ENCODE measurements around the gene ERAS.

Gene ERAS

DNA sequence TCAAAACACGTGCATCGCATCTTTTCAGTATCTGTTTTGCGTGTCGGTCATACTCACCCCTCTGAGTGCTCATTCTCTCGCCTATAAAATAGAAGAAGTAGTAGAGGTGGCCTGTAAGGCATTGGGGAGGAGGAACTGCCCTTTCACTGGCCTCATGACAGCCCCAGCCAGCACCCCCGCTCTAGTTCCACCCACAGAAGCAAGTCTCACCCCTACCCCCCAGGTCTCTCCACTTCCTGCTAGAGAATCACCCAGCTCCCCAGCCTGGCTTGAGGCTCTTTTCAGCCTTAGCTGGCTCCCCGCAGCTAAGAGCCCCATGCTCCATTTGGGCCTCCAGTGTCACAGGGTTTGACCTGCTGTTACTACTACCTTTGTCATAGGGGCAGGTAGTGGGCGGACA lies 12.7 kb upstream of the ERAS start:
- no peak for DNase-seq (ENCODE audit: extremely low read depth, insufficient read length)
- Histone ChIP-seq H3K27me3 (replicated peaks; ENCODE audit: control insufficient read depth, insufficient read depth, low read length) (no peaks in the 10 kb centered on the region), H3K36me3 (ENCODE audit: control insufficient read depth, insufficient read depth, low read length) (no peaks in the 10 kb centered on the region; the same call in 1 of the 2 replicates), H3K4me3 (replicated peaks; ENCODE audit: low read depth, low read length) (no peak overlapping the region)
- TF ChIP-seq, protein P1, sequence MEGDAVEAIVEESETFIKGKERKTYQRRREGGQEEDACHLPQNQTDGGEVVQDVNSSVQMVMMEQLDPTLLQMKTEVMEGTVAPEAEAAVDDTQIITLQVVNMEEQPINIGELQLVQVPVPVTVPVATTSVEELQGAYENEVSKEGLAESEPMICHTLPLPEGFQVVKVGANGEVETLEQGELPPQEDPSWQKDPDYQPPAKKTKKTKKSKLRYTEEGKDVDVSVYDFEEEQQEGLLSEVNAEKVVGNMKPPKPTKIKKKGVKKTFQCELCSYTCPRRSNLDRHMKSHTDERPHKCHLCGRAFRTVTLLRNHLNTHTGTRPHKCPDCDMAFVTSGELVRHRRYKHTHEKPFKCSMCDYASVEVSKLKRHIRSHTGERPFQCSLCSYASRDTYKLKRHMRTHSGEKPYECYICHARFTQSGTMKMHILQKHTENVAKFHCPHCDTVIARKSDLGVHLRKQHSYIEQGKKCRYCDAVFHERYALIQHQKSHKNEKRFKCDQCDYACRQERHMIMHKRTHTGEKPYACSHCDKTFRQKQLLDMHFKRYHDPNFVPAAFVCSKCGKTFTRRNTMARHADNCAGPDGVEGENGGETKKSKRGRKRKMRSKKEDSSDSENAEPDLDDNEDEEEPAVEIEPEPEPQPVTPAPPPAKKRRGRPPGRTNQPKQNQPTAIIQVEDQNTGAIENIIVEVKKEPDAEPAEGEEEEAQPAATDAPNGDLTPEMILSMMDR (IDR thresholded peaks at IDR 0.05; ENCODE audit: insufficient read depth, low read length, poor library complexity, severe bottlenecking): no peak

DNA sequence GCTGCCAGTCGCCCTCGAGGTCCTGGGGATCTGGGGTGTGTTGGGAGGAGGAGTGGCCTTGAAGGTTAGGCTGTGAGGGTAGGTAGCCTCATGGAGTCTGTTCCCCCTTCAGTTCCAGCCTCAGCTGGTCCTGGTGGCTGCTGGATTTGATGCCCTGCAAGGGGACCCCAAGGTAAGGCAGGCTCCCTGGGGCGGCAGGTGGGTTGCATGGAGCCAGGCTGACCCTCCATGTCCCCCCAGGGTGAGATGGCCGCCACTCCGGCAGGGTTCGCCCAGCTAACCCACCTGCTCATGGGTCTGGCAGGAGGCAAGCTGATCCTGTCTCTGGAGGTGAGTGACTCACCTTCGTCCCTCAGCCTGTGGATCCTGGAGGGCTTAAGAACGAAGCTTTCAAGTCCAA lies 11.6 kb upstream of the ERAS start:
- Histone ChIP-seq H3K4me3 (replicated peaks; ENCODE audit: low read depth, low read length) (no peak overlapping the region), H3K27me3 (replicated peaks; ENCODE audit: control insufficient read depth, insufficient read depth, low read length) (no peaks in the 10 kb centered on the region), H3K36me3 (ENCODE audit: control insufficient read depth, insufficient read depth, low read length) (no peaks in the 10 kb centered on the region; the same call in 1 of the 2 replicates)
- TF ChIP-seq, protein P1 (IDR thresholded peaks at IDR 0.05; ENCODE audit: insufficient read depth, low read length, poor library complexity, severe bottlenecking): no peak
- no peak for DNase-seq (ENCODE audit: extremely low read depth, insufficient read length)

GRCh38 chrX:48815266-48815665 lies 11.0 kb upstream of the ERAS start:
- no peak for DNase-seq (ENCODE audit: extremely low read depth, insufficient read length)
- Histone ChIP-seq H3K4me3 (replicated peaks; ENCODE audit: low read depth, low read length) (no peak overlapping the region), H3K27me3 (replicated peaks; ENCODE audit: control insufficient read depth, insufficient read depth, low read length) (no peaks in the 10 kb centered on the region), H3K36me3 (ENCODE audit: control insufficient read depth, insufficient read depth, low read length) (no peaks in the 10 kb centered on the region; the same call in 1 of the 2 replicates)
- TF ChIP-seq, protein P1 (IDR thresholded peaks at IDR 0.05; ENCODE audit: insufficient read depth, low read length, poor library complexity, severe bottlenecking): no peak

- TF ChIP-seq, protein P1 (IDR thresholded peaks at IDR 0.05; ENCODE audit: insufficient read depth, low read length, poor library complexity, severe bottlenecking): no peak
- H3K36me3 ChIP-seq (ENCODE audit: control insufficient read depth, insufficient read depth, low read length): no peaks in the 10 kb centered on the region; the same call in 1 of the 2 replicates
- no peak for DNase-seq (ENCODE audit: extremely low read depth, insufficient read length)
- no peak overlapping the region for H3K4me3 ChIP-seq (replicated peaks; ENCODE audit: low read depth, low read length)
- no peaks in the 10 kb centered on the region for H3K27me3 ChIP-seq (replicated peaks; ENCODE audit: control insufficient read depth, insufficient read depth, low read length)
These were observed 10.1 kb upstream of the ERAS start for GRCh38 chrX:48816014-48816810.

DNA sequence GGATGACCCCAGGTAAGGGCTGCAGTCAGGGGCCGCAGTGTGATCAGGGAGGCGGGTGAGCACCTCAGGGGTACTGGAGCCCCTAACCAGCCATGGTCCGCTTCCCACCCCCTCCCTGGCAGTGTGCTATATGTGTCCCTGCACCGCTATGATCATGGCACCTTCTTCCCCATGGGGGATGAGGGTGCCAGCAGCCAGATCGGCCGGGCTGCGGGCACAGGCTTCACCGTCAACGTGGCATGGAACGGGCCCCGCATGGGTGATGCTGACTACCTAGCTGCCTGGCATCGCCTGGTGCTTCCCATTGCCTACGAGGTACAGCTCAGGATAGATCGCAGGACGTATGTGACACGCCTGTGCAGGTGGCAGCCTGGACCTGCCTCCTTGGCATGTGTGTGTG lies 8.2 kb upstream of the ERAS start:
- TF ChIP-seq, protein P1 (IDR thresholded peaks at IDR 0.05; ENCODE audit: insufficient read depth, low read length, poor library complexity, severe bottlenecking): no peak
- H3K36me3 ChIP-seq (ENCODE audit: control insufficient read depth, insufficient read depth, low read length): peaks cover 1% of the 10 kb centered on the region; the same call in 1 of the 2 replicates

More for the DNA sequence above, 8.2 kb upstream of the ERAS start:
- no peak for DNase-seq (ENCODE audit: extremely low read depth, insufficient read length)
- Histone ChIP-seq H3K4me3 (replicated peaks; ENCODE audit: low read depth, low read length) (no peak overlapping the region), H3K27me3 (replicated peaks; ENCODE audit: control insufficient read depth, insufficient read depth, low read length) (no peaks in the 10 kb centered on the region)
